ENCODE measurements around the gene PRM1. TPM values are rescaled to one million over a fixed set of nuclear protein-coding genes. Genes with fewer than 3 reads are reported as not detected.

PRM1 gene
- total RNA-seq, 2 donors from 2014 or later = not detected

DNA sequence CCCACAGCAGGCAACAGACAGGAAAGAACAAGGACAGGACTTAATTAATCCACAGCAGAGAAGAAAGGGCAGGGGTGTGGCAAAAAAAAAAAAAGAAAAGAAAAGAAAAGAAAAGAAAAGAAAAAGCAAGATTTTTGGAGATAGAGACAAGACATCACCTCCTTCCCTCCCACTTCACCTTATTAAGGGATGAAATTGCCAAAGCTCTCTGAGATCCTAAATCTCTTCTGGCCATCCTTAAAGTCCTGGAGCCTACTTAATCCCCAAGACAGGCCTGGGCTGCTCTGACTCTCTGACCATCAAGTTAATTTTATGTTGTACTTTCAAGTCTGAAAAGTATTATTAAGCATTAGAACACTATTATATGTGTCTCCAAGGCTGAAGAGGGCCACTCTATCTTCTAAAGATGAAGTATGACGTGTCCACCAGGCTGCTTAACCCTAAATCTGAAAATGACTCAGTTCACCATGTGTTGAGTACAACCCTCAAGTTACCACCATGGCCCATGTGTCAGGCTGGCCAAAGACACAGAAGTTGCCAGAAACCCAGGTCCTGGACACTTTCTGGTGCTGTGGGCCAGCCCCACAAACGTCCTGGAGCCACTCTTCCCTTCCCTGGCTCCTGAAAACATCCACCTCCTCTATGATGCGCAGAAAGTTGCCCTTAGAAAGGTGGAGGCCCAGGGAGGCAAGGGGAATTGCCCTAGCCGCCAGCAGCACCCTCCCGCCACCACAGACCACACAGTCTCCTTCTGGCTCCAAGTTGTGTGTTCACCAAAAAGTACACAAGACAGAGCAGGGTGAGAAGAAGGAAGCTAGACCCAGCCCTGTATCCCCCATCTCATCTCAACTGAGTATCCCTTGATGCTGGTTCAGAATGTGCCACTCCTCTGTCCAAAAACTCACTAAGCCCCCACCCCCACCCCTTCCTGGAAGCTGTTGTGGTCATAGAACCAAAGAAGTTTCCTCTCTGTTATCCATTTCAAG, 27.8 kb downstream of the PRM1 start:
- H3K36me3 ChIP-seq (ENCODE audit: control insufficient read depth, insufficient read depth, low read length) = no peaks in the 10 kb centered on the region
- H3K9ac ChIP-seq (ENCODE audit: extremely low read depth, low read length, poor library complexity, severe bottlenecking) = no peak overlapping the region
- H3K4me3 ChIP-seq (ENCODE audit: low read length) = no peak overlapping the region
- DNase-seq = no peak
- H3K4me1 ChIP-seq (ENCODE audit: control insufficient read depth, insufficient read depth, low read length) = no peaks in the 10 kb centered on the region
- no peaks in the 10 kb centered on the region for H3K27me3 ChIP-seq (ENCODE audit: control insufficient read depth, insufficient read depth, low read length, poor library complexity, severe bottlenecking)
- Mint-ChIP-seq H3K4me3 (peak overlapping the region; percentile 81), H3K4me1 (peaks cover 4% of the 10 kb centered on the region), H3K27ac (no peak overlapping the region), H3K36me3 (ENCODE audit: low read depth) (no peaks in the 10 kb centered on the region), H3K9me3 (no peaks in the 10 kb centered on the region), H3K27me3 (ENCODE audit: insufficient read depth) (peaks cover 3% of the 10 kb centered on the region)
- TF ChIP-seq, protein P1, sequence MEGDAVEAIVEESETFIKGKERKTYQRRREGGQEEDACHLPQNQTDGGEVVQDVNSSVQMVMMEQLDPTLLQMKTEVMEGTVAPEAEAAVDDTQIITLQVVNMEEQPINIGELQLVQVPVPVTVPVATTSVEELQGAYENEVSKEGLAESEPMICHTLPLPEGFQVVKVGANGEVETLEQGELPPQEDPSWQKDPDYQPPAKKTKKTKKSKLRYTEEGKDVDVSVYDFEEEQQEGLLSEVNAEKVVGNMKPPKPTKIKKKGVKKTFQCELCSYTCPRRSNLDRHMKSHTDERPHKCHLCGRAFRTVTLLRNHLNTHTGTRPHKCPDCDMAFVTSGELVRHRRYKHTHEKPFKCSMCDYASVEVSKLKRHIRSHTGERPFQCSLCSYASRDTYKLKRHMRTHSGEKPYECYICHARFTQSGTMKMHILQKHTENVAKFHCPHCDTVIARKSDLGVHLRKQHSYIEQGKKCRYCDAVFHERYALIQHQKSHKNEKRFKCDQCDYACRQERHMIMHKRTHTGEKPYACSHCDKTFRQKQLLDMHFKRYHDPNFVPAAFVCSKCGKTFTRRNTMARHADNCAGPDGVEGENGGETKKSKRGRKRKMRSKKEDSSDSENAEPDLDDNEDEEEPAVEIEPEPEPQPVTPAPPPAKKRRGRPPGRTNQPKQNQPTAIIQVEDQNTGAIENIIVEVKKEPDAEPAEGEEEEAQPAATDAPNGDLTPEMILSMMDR (conservative IDR thresholded peaks at IDR 0.05) = no peak
- H3K9me3 ChIP-seq (ENCODE audit: control insufficient read depth, low read length) = no peaks in the 10 kb centered on the region
- H3K27ac ChIP-seq (ENCODE audit: low read depth, low read length) = no peak overlapping the region
- WGBS, 2 experiments (ENCODE audit: insufficient coverage in 1 of 2, insufficient read length in 1 of 2) = 89 to 100% methylated on average over 4 to 5 of the region's 5 CpGs

DNA sequence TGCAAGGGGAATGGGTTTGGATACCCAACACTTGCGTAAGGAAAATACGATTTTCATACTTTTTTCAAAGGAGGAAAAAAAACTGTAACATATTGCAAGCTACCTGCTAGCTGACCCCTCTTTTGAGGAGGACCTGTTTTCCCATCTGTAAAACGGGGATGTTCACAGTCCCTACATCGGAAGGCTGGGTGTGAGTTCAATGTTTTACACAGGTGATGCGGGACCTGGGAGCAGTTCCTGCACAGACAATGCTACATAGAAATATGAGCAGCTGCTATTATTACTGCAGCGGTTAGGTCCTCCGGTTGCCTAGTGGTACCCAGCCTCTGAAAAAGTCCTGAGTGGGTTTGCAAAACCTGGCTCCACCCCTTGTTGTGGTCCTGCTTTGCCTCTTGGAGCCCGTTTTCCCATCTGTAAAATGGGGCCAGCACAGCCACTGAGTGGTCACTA, 28.6 kb downstream of the PRM1 start:
- H3K9ac ChIP-seq (ENCODE audit: extremely low read depth, low read length, poor library complexity, severe bottlenecking) = no peak overlapping the region

More for the DNA sequence above, 28.6 kb downstream of the PRM1 start:
- TF ChIP-seq, protein P1 (conservative IDR thresholded peaks at IDR 0.05) = no peak
- H3K36me3 Mint-ChIP-seq (ENCODE audit: low read depth) = no peaks in the 10 kb centered on the region
- Histone ChIP-seq H3K27ac (ENCODE audit: low read depth, low read length) (no peak overlapping the region), H3K27me3 (ENCODE audit: control insufficient read depth, insufficient read depth, low read length, poor library complexity, severe bottlenecking) (no peaks in the 10 kb centered on the region), H3K9me3 (ENCODE audit: control insufficient read depth, low read length) (no peaks in the 10 kb centered on the region), H3K4me1 (ENCODE audit: control insufficient read depth, insufficient read depth, low read length) (no peaks in the 10 kb centered on the region), H3K4me3 (ENCODE audit: low read length) (no peak overlapping the region), H3K36me3 (ENCODE audit: control insufficient read depth, insufficient read depth, low read length) (no peaks in the 10 kb centered on the region)
- no peak overlapping the region for H3K4me3 Mint-ChIP-seq
- DNase-seq = no peak
- peaks cover 4% of the 10 kb centered on the region for H3K4me1 Mint-ChIP-seq
- peaks cover 3% of the 10 kb centered on the region for H3K27me3 Mint-ChIP-seq (ENCODE audit: insufficient read depth)
- no peaks in the 10 kb centered on the region for H3K9me3 Mint-ChIP-seq
- WGBS, 2 experiments (ENCODE audit: insufficient coverage in 1 of 2, insufficient read length in 1 of 2) = 93 to 94% methylated on average over 7 to 8 of the region's 8 CpGs
- H3K27ac Mint-ChIP-seq = no peak overlapping the region
